GM12801 (cell line): ENCODE data around the gene PAF1.

ENCODE experiments used
- CTCF ChIP-seq: IDR thresholded peaks from one replicate; pipeline ENCODE4 v1.5.1; 2011; ENCODE audit warnings: control low read depth; ENCODE audit not compliant: insufficient read length; ENCODE audit errors: extremely low read depth

The PAF1 gene

GRCh38 chr19:39390751-39391437 lies at the start of gene PAF1, which contains the start of gene MED29:
Gene PAF1 (minus strand): TSS chr19:39391106. CDS start chr19:39390864, 242 bp downstream.
Gene MED29 (plus strand): TSS chr19:39391378. CDS start chr19:39391423, 45 bp downstream.
- TF ChIP-seq CTCF, result no peak

- no peak for TF ChIP-seq CTCF
Measured at GRCh38 chr19:39438270-39438934, 47.5 kb upstream of the PAF1 start.

GRCh38 chr19:39436350-39436716 lies 45.4 kb upstream of the PAF1 start:
- TF ChIP-seq CTCF, result no peak

GRCh38 chr19:39435499-39436349 lies 44.8 kb upstream of the PAF1 start, which contains the start of gene RPS16:
Gene RPS16 (minus strand): TSS chr19:39435949. CDS start chr19:39435895, 54 bp downstream.
- no peak for TF ChIP-seq CTCF

- no peak for TF ChIP-seq CTCF
Measured at GRCh38 chr19:39434123-39435076, 43.5 kb upstream of the PAF1 start.

GRCh38 chr19:39433480-39434079 lies 42.7 kb upstream of the PAF1 start:
- no peak for TF ChIP-seq CTCF
